GM18502 (cell line): ENCODE measurements around the gene FMNL1.
"Not testable (repeated sequence)": the region's sequence is repeated elsewhere in the genome, so short reads cannot be mapped to it uniquely, and the experiment has no call there.

Experiments used
- ATAC-seq: cut with Tn5 transposase; IDR thresholded peaks from one replicate; pipeline ENCODE4 v1.9.1; 2021; ENCODE audit warnings: mild to moderate bottlenecking; ENCODE audit not compliant: unreplicated experiment, poor library complexity

FMNL1 gene

GRCh38 chr17:45221081-45222013 is at the start of gene FMNL1:
FMNL1 (plus strand) TSS chr17:45221885; CDS start chr17:45222125, 240 bp downstream.
- ATAC-seq = no peak

DNA sequence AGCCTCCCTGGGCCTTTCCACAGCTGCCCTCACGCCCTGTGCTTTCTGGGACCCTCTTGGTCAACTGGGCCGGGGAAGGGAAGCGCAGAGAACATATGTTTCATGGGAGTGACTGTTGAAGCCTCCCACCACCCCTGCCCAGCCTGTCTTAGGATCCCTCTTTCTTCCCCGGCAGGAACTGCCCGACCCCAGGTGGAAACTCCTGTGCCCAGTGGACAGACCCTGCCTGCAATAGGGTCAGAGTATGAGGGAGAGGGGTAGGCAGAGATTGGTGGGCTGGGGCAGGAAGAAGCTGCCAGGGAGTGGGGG is 49.5 kb upstream of the FMNL1 start:
- no peak for ATAC-seq

GRCh38 chr17:45172541-45173286 is 49.0 kb upstream of the FMNL1 start:
- ATAC-seq = no peak

DNA sequence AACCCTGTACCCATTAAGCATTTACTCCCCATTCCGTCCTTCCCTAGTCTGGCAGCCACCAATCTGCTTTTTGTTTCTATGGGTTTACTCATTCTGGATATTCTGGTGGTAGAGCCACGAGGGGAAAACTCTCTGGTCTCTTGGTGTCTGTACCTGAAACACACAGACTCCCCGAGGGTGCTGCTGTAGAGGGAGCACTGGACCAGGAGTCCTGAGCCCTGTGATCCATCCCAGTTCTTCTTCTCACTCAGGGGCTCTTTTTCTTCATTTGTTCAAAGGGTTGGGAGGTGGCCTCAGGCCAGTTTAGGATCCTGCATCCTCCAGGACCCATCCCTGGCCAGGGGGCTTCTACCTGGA is 45.9 kb upstream of the FMNL1 start:
- ATAC-seq = no peak

DNA sequence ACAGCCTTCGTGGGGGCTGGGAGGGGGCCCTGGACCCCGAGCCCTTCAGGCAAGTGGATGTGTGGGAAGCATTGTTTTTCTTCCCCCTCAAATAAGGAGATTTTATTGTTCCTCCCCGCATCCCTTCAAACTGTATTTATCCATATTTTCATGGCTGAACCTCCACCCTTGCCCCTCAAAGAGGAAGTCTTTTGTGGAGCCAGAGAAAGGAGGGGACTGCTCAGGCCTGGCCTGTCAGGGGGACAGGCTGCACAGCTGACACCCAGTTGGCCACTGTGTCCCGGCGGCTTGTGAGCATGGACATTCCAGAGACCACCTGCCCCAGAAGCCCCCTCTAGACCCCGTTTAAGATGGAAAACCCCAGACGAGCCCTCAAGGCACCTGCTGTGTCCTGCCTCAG is 44.1 kb upstream of the FMNL1 start:
- ATAC-seq = no peak

DNA sequence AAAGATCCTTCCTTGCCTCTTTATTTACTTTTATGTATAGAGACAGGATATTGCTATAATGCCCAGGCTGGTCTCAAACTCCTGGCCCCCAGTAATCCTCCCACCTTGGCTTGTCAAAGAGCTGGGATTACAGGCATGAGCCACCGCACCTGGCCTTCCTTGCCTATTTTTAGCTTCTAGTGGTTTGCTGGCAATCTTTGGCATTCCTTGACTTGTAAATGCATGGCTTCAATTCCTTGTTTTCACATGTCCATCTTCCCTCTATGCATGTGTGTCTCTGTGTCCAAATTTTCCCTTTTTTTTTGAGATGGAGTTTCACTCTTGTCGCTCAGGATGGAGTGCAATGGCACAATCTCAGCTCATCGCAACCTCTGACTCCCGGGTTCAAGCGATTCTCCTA is 37.5 kb upstream of the FMNL1 start:
- ATAC-seq = no peak

DNA sequence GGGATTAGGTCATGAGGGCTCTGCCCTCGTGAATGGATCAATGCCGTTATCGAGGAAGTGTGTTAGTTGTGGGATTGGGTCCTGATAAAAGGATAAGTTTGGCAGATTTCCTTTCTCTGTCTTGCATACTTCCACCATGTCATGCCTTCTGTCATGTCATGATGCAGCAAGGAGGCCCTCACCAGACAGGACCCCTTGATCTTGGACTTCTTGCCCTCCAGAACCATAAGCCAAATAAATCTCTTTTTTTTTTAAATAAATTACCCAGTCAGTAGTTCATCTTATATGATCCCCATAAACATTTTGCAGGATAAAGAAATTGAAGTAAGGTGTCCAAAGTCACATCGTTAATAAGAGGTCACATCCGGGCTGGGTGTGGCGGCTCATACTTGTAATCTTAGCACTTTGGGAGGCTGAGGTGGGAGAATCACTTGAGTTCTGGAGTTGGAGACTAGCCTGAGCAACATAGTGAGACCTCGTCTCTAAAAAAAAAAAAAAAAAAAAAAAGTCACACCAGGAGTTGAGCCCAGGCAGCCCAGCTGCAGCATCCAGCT is 34.8 kb upstream of the FMNL1 start:
- no peak for ATAC-seq

DNA sequence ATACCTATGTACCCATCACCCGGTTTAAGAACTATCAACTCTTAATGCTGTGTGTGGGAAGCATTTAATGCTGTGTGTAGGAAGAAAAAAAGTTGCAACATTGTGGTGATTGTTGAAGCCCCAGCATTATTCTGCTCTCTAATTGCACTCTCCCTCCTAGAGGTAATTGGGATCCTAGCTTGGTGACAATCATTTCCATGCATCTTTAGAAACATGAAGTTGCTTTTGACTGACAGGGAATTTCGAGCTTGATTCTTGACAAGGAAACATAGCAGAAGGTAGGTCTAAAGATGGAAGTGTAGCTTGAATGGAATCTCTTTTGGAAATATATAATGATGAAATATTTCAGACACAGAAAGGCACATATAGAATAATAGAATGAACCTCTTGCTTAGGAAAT is 32.7 kb upstream of the FMNL1 start:
- ATAC-seq = no peak

GRCh38 chr17:45190503-45191255 is 31.0 kb upstream of the FMNL1 start:
- no peak for ATAC-seq

DNA sequence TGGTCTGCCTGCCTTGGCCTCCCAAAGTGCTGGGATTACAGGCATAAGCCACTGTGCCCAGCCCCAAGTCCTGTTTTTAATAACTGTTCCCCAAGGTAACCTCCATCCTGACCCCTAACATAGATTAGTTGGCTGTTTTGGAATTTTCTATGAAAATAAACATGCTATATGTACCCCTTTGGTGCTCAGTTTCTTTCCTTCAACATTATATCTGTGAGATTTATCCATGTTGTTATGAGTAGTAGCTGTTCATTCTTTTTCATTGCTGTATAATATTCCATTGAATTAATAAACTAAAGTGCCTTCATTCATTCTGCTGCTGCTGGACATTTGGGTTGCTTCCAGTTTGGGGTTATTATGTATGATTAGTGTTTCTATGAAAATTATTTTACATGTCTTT is 26.3 kb upstream of the FMNL1 start:
- ATAC-seq = no peak

DNA sequence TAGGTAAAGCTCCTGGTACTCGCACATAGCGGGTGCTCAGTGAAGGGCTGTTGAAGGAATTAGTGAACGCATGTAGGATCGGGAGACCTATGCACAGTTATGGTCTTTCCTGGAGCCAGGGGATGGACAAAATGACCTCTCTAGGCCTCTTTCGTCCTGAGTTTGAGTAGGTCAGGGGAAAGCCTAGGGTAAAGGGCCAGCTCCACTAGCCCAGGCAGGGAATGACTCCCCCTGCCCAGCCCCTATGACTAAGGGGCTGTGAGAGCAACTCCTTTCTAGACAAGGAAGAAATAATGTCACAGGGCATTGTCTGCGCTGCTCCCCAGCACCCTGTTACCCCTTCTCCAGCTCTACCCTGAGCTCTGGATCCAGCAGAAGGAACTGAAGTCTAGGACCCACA is 24.6 kb upstream of the FMNL1 start:
- ATAC-seq = no peak

DNA sequence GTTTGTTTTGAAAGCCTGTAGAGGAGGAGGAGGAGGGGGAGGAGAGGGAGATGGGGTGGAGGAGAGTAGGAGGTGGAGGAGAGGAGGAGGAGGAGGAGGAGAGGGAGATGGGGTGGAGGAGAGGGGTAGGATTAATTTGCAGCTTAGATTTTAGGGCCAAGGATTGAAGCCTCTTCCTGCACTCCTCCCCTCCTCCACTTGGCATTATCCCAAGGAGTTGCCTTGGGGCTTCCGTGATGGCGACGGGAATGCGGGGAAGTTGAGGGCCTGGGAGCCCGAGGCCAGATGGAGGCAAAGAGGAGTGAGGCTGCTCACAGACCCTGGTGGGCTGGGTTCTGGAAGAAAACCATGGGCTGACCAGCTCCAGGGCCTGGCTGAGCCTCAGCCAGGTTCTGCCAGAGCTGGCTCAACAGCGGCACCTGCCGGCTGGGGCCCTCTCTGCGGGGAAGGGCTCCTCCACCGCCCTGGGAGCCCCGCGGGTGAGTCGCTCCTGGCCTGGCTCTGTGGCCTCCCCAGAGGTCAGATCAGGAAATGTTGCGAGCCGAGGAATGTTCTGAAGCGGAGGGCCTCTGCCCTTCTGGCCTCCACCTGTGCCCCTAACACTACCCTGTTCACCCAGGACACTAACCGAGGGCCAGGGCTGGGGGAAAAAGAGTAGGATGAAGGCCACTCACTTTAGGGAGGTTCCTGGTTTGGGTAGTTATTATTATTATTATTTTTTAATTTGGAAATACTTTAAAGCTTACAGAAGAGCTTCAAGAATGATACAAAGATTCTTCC is 23.9 kb upstream of the FMNL1 start:
- ATAC-seq = peak; percentile 61

GRCh38 chr17:45200701-45201100 is 21.0 kb upstream of the FMNL1 start:
- no peak for ATAC-seq

- no peak for ATAC-seq
These were observed 20.2 kb upstream of the FMNL1 start for GRCh38 chr17:45201457-45201856.

DNA sequence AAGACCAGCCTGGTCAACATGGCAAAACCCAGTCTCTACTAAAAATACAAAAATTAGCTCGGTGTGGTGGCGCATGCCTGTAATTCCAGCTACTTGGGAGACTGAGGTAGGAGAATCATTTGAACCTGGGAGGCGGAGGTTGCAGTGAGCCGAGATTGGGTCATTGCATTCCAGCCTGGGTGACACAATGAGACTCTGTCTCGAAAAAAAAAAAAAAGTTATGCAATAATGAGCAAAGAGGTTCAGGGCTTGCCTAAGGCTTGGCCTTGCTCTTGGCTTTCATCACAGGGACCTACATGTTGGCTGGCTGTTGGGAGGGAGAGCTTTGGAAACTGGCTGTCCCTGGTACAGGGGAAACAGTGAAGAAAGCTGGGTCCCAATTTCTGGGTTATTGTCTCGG is 19.8 kb upstream of the FMNL1 start:
- ATAC-seq = not testable (repeated sequence)

GRCh38 chr17:45218895-45219661 is 2.6 kb upstream of the FMNL1 start:
- ATAC-seq = no peak

GRCh38 chr17:45220079-45220478 is 1.6 kb upstream of the FMNL1 start:
- ATAC-seq = no peak

DNA sequence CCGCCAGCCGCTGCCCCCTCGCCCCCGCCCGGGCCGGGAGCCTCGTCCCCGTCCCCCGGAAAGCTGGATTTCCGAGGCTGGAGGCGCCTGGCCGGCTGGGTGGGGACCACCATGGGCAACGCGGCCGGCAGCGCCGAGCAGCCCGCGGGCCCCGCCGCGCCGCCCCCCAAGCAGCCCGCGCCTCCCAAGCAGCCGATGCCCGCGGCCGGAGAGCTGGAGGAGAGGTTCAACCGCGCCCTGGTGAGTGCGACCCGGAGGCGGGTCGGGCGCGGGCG is 266 bp downstream of the FMNL1 start:
- ATAC-seq = no peak

GRCh38 chr17:45222289-45222995 is 757 bp downstream of the FMNL1 start:
- ATAC-seq = no peak
